IPS-18c (cell line): ENCODE results near the gene GRK5.
"Not testable (repeated sequence)": the region's sequence is repeated elsewhere in the genome, so short reads cannot be mapped to it uniquely, and the experiment has no call there.

ENCODE experiments used
- H3K4me3 ChIP-seq: 2 replicates; pipeline ENCODE4 v1.7.0; 2013; ENCODE audit warnings: low read depth, mild to moderate bottlenecking, low read length, moderate library complexity; ENCODE audit not compliant: insufficient read depth
- H3K9me3 ChIP-seq: one replicate; pipeline ENCODE4 v1.6.1; 2013; ENCODE audit warnings: mild to moderate bottlenecking, low read length, moderate library complexity; ENCODE audit not compliant: control insufficient read depth, insufficient read depth

GRK5 gene

DNA sequence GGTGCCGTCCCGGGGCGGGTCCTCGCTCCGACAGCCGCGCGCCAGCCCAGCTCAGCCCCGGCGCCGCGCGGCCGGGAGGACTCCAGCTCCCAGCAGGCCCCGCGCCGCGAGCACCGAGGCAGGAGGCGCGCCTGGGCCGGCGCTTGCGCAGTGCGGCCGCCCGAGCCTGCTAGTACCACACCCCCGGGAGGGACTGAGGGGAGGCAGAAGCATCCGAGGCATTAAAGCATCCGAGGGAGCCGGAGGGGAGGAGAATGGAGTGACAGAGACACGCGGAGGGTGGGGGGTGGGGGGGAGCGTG, at the start of gene GRK5:
TSS of gene GRK5 (plus strand) at position 206 of the 301 bp plus-strand sequence. CDS start 347 bp downstream, outside the sequence.
- Histone ChIP-seq H3K4me3 (peak within 1 kb of the TSS; percentile 70), H3K9me3 (no peaks in the 10 kb centered on the region)

DNA sequence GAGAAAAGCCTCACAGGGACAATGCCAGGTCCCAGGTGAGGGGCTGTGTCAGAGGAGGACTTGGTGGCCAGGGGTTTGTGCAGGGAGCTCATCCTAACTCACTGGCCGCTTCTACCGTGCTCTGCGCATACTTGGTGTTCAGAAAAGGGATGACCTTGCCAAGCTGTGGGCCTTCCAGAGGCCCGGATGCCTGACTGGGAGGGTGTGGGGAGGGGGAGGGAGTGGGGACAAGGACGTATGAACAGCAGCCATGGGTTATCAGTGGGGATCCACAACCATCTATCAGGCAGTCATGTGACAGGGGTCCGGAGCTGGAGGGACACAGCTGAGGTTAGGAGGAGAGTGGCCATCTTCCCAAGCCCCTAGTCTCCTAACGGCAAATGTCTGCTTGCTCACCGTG, 48.0 kb upstream of the GRK5 start:
- Histone ChIP-seq H3K9me3 (no peaks in the 10 kb centered on the region), H3K4me3 (no peak overlapping the region)

DNA sequence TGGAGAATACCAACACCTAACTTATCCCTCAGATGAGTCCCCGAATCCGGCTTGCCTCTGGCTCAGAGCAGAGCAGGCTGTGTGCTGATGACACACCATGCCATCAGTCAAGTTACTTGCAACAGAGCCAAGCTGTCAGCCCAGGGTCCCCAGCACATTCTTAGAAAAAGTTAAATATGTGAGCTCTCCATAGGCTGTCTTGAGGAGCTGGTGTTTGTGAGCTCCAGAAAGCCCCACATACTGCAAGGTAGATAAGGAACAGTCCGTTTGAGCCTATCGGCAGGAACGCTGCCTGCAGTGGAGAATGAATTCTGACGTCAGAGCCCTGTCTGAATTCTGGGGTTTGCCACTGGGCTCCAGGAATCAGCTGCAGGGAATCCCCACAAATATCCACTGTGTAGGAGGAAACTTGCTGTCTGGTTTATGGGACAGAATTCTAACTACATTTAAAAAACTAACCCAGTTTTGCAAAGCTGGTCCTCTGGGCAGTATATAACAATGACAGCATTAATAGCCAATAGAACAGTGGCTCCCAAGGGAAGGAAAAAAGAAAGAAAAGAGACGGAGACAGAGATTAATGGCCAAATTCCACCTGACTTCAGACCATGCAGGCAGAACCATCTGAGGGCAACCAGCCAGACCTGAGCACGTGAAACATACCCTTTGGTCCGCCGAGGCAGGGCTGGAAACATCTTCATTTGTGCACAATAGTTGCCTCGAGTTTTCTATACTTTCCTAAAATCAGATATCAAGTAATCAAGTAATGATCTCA, 45.5 kb upstream of the GRK5 start:
- Histone ChIP-seq H3K4me3 (no peak overlapping the region), H3K9me3 (no peaks in the 10 kb centered on the region)

DNA sequence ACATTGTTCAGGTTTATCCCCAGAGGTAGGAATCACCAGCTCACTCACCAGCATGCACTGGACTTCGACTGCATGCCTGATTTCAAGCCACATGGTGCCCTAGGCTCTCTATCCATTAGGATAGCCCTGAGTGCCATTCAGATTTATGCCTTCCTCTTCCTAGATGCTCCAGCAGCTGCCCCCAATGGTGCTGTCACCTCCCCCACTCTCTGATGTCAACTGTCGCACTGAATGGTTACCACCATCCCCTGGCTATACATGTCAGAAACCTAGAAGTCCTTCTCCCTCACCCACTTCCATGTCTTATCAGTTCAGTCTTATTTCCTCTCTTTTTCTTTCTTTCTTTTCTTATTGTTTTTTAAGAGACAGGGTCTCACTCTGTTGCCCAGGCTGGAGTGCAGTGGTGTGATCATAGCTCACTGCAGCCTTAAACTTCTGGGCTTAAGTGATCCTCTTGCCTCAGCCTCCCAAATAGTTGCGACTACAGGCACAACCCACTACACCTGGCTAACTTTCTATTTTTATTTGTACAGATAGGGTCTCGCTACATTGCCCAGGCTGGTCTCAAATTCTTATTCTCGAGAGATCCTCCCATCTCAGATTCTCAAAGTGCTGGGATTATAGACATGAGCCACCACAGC, 44.8 kb upstream of the GRK5 start:
- H3K4me3 ChIP-seq: no peak overlapping the region

DNA sequence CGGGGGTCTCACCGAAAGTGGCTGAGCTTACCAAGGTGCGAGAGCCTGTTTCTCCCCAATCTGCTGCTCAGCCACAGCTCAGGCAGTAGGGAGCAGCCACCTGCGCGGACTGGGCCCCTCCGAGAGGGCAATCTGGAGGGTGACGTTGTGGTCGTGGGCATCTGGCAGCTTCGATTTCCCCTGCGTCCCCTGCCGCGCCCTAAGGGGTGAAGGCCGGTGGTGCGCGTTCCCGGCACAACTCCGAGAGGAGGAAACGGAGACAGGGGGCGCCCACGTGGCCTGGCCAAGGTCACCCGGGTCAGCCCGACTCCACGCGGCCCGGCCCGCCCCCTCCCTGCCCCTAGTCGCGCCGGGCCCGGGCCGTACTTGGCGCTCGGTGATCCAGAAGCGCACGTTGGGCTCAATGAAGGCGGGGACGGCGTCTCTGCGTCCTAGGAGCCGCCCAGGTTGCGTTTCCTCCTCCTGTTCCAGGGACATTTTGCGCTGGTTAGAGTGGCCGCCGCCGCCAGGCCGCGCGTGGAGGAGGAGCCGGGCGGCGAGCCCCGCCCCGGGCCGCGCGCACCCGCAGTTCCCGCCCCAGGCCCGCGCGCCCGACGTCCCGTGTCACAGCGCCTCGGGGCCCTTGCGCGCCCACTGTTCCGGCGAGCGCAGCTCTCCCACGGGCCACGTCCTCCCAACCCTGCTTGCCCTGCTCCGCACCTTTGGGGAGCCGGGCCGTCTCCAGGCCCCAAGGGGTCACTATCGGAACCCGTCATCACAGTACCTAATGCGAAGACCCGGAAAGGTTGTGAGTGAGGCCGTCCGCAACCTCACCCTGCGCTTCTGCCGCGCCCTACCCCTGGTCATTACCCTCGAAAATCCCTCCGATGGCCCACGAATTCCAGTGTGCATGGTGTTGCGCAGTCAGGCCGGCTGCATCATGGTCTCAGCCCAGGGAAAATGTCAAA, 41.9 kb upstream of the GRK5 start, which contains the start of gene SFXN4:
TSS of gene SFXN4 (minus strand) at position 544 of the 947 bp plus-strand sequence. CDS start at position 477, 67 bp downstream.
- Histone ChIP-seq H3K4me3 (peak within 1 kb of the TSS; percentile 78), H3K9me3 (no peaks in the 10 kb centered on the region)

More for the DNA sequence above, 44.8 kb upstream of the GRK5 start:
- H3K9me3 ChIP-seq: no peaks in the 10 kb centered on the region

DNA sequence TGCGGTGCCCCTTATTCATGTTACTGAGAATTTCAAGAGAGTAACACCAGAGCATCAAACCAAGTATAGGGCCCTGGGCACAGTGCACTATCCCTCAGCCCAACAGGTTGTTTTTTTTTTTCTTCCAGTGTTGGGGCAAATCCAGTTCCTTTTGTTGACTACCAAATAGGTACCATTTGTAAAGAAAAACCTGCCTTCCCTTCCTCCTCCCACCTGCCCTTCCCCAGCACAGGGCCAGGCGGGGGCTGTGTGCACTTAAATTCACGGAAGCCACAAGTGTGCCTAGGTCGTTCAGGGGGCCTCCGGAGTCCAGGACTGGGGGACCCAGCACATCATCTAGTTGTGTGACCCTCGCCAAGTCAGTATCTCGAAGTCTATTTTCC, 41.3 kb upstream of the GRK5 start:
- peak overlapping the region; percentile 78 for H3K4me3 ChIP-seq
- no peaks in the 10 kb centered on the region for H3K9me3 ChIP-seq

DNA sequence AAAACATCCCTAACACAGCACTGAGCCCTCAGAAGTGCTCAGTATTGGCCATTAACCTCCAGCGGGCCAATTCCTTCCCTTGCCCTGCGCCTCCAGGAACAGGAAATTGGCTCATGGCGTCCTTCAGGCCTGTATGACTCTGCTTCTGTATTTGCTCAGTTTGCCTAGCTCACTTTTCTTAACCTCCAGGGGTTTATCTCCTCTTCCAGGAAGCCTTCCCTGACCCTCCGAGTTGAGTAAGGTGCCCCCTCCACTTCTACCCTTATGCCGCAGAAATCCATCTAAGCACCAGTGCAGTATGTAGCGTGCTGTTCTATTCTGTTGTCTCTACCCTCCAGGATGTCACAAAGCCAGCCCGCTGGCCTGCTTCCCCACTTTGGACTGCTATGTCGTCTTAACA, 40.8 kb upstream of the GRK5 start:
- H3K4me3 ChIP-seq: peak overlapping the region; percentile 78; the same call in 1 of the 2 replicates
- no peaks in the 10 kb centered on the region for H3K9me3 ChIP-seq

DNA sequence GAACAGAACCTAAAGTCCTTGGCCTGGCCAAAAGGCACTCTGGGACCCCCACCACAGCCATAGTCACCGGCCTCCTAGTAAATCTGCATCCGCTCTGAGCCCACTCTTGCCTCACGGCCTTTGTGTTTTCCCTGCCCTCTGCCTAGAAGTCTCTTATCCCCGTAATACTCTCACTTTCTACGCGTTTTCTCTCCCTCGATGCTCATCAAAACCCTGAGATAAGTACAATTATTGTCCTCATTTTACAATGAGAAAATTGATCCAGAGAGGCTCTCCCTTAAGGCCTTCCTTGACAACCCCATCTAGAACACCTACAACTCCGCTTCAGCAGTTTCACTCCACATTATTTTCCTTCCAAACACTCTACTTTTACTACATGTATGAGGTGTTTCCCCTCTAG, 40.3 kb upstream of the GRK5 start:
- no peak overlapping the region for H3K4me3 ChIP-seq
- no peaks in the 10 kb centered on the region for H3K9me3 ChIP-seq

DNA sequence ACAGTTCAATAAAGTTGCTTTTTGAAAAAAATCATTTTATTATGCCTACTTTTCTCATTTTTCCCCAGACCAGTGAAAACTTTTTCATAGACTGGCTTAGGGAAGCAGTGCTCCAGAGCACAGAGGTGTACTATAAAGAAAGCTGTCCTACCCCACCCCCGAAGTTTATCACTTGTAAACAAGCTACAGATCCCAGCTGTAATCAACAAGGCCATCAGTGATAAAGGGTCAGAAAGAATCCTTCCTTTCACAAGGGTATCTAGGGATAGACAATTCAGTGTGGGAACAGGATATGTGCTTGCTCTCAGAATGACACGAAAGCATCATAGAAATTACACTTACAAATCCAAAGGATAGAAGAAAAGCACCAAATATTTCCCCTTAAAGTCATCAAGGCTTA, 33.3 kb upstream of the GRK5 start:
- Histone ChIP-seq H3K9me3 (peaks cover 2% of the 10 kb centered on the region), H3K4me3 (no peak overlapping the region)

DNA sequence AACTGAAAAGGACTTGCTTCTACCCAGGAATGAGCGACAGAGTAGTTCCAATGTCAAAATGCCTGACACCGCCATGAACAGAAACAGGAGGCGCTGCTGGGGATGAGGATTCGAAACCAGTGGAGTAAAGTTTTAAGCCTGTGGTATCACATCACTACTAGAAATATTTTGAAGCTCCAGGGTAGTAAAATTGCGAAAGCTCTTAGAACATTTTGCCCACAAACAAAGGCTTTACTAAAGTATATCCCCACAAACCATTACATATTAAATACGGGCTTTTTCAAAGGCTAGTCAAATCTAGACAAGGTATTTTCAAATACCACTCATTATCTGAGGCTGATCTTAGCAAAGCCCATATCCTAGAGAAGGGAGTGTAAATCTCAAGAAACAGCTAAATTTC, 31.2 kb upstream of the GRK5 start:
- Histone ChIP-seq H3K9me3 (peaks cover 2% of the 10 kb centered on the region), H3K4me3 (no peak overlapping the region)

DNA sequence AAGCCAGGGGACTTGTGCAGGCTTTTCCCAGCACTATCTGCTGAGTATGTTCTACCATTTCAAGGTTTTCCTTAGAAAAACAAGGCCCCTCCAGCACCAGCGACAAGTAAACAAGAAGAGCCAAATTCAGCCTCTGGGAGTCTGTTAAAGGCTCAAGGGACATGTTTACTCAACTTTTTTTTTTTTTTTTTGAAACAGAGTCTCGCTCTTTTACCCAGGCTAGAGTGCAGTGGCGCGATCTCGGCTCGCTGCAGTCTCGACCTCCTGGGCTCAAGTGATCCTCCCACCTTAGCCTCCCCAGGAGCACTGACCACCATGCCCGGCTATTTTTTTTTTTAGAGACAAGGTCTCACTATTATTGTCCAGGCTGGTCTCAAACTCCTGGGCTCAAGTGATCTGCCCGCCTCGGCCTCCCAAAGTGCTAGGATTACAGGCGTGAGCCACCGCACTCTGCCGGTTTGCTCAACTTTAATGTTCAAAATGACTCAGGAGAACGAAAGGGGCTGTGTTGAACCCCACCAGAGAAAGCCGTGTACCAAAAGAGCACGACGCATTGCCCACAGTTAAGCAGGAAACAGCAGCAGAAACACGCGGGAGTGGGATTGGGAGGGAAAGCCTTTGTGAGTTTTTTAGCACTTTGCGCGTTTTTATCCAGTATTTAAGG, 29.5 kb upstream of the GRK5 start:
- Histone ChIP-seq H3K4me3 (peak overlapping the region; percentile 93), H3K9me3 (peaks cover 2% of the 10 kb centered on the region)

DNA sequence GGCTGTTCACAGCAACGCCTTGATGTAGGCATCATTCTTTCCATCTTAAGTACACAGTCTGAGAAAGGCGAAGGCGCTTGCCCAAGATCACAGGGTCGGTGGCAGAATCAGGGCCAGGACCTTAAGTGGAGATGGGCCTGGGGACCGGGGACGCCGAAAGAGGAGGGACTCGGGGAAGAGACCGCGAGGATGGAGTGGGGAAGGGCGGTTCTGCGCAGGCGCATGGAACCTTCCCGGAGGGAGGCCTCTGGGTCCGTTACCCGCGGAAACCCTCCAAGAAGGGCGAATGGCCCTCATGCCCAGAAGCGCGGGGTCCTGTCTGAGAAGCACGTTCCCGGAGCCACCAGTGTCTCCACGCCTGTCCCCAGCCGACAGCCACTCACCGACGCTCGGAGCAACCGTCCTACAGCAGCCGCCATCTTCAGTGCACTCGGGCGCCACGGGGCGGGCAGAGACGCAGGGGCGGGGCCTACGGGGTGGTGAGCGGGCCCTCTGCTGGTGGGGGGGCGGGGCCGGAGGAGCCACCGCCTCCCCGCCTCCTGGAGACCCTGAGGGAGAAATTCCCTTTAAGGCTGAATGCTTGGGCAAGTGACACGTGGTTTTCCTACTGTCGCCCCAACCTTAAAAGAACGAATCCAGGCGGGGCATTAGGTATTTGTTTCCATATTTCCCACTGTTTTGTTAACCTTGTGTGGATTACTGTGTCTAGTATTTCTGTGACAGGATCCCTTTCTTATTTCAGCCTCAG, 28.8 kb upstream of the GRK5 start, which contains the start of gene PRDX3:
TSS of gene PRDX3 (minus strand) at position 441 of the 748 bp plus-strand sequence. CDS start at position 419, 22 bp downstream.
- Histone ChIP-seq H3K4me3 (peak within 1 kb of the TSS; percentile 93), H3K9me3 (peaks cover 2% of the 10 kb centered on the region)

DNA sequence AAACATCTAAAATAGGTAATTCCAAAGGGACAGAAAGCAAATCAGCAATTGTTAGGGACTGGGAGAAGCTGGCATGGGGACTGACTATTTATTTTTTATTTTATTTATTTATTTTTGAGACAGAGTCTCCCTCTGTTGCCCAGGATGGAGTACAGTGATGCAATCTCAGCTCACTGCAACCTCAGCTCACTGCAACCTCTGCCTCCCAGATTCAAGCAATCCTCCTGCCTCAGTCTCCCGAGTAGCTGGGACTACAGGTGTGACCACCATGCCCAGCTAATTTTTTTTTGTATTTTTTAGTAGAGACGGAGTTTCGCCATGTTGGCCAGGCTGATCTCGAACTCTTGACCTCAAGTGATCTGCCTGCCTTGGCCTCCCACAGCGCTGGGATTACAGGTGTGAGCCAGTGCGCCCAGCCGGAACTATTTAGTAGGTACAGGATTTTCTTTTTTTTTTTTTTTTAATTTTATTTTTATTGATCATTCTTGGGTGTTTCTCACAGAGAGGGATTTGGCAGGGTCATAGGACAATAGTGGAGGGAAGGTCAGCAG, 26.4 kb upstream of the GRK5 start:
- H3K4me3 ChIP-seq, H3K9me3 ChIP-seq: not testable (repeated sequence)

DNA sequence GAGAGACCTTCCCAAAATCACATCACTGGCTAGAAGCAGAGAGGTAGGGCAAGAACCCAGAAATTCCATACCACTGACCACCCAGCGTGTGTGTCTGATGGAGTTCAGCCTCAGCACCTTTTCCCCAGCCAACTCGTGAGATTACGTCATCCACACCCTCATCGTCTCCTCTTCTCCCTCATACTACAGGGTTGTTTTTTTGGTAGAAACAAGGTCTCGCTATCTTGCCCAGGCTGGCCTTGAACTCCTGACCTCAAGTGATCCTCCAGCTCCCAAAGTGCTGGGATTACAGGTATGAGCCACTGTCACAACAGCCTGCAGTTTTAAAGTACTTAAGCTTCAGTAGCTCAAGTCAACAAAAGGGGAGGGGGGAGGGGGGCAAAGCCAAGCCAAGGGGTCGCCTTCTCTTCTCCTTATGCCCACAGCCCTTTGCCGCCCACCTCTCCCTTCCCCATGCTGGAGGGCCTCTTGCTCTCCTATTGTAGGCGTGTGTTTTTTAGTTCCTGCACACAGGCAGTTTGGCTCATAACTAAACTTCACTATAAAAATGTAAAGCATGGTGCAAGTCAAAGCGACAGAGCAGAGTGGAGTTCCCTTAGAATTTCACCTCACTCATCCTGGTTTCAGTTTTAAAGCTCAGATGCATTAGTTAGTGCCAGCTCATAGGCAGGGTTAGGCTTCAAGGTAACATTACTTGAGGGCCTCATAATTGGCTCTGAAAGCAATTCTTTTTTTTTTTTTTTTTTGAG, 23.5 kb upstream of the GRK5 start:
- no peaks in the 10 kb centered on the region for H3K9me3 ChIP-seq
- no peak overlapping the region for H3K4me3 ChIP-seq

DNA sequence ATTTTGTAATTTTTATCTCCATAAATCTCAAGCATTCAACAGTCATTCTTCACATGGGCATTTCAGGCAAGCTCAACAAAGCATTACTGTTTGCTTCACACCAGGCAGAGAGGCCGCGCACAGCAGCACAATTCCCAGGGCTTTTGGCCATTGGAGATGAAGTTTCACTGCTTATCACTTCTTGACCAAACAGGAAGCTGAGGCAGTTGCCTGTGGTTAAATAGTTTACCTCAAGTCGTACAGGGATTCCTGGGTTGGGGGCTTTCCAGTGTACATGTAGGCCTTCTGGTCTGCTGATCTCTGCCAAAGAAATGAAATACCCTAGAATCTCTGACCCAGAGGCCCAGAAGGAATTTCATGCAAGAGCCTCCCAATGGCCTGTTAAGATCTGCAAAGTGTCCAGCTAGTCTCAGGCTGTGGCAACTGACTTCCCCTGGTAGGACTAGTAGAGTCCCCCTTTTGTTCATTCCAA, 17.5 kb upstream of the GRK5 start:
- no peak overlapping the region for H3K4me3 ChIP-seq
- no peaks in the 10 kb centered on the region for H3K9me3 ChIP-seq
